Glutamatergic neuron (in vitro differentiated cells): Measurements from ENCODE around the gene DSP. TPM values are rescaled to one million over a fixed set of nuclear protein-coding genes. Genes with fewer than 3 reads are reported as not detected.

Source experiments
- DNase-seq: peaks from one replicate; pipeline ENCODE4 v3.0.0; 2022
- H3K27ac Mint-ChIP-seq: one replicate; pipeline ENCODE4 v1.8.0; 2020; ENCODE audit warnings: mild to moderate bottlenecking, mixed read lengths, inconsistent platforms; ENCODE audit not compliant: unreplicated experiment
- H3K27me3 Mint-ChIP-seq: one replicate; pipeline ENCODE4 v1.8.0; 2020; ENCODE audit warnings: mild to moderate bottlenecking, moderate library complexity, mixed read lengths, inconsistent platforms; ENCODE audit not compliant: unreplicated experiment
- H3K36me3 Mint-ChIP-seq: one replicate; pipeline ENCODE4 v1.8.0; 2020; ENCODE audit warnings: mild to moderate bottlenecking, mixed read lengths, inconsistent platforms; ENCODE audit not compliant: unreplicated experiment
- H3K4me1 Mint-ChIP-seq: one replicate; pipeline ENCODE4 v1.8.0; 2020; ENCODE audit warnings: mild to moderate bottlenecking, low read depth, mixed read lengths, inconsistent platforms; ENCODE audit not compliant: unreplicated experiment
- H3K4me3 Mint-ChIP-seq: one replicate; pipeline ENCODE4 v1.8.0; 2020; ENCODE audit warnings: mild to moderate bottlenecking, mixed read lengths, inconsistent platforms; ENCODE audit not compliant: unreplicated experiment
- H3K9me3 Mint-ChIP-seq: one replicate; pipeline ENCODE4 v1.8.0; 2020; ENCODE audit warnings: mild to moderate bottlenecking, moderate library complexity, mixed read lengths, inconsistent platforms; ENCODE audit not compliant: unreplicated experiment
- total RNA-seq: library from RNA; stranded (reverse); fragmentation: NEBNext Ultra II Directional; extraction: Animal tissue kit (Norgen Biotek cat#: 25700); gene quantifications from one replicate; pipeline ENCODE4 v1.2.1, GENCODE V29; 2021; ENCODE audit not compliant: unreplicated experiment
- TF ChIP-seq, protein P1 (sequence below): fragments of 200-600 bp; sonication (generic); IDR thresholded peaks from one replicate; pipeline ENCODE4 v1.5.0; 2021; ENCODE audit not compliant: partially characterized antibody, unreplicated experiment

DSP gene
- total RNA-seq, 1 donor from 2014 or later = 8.9 TPM

DNA sequence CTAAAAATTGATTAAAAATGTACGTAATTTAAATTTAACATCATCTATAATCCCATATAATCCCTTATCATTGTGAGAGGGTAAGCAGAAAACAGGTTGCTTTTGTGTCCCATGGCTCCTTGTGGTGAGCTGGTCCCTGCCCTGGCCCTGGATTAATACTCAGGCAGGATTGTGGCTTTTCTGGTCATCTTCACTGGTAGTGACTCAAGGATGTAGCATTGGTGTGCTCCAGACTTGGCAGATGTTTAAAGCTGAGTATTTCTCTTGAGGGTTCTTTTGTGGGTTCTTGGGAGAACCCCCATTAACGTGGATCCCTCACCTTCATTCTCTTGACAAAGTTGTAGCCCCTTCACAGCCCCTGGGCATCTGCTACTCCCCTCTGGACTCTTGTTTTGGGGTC is 87.8 kb downstream of the DSP start:
- DNase-seq = no peak
- TF ChIP-seq, protein P1, sequence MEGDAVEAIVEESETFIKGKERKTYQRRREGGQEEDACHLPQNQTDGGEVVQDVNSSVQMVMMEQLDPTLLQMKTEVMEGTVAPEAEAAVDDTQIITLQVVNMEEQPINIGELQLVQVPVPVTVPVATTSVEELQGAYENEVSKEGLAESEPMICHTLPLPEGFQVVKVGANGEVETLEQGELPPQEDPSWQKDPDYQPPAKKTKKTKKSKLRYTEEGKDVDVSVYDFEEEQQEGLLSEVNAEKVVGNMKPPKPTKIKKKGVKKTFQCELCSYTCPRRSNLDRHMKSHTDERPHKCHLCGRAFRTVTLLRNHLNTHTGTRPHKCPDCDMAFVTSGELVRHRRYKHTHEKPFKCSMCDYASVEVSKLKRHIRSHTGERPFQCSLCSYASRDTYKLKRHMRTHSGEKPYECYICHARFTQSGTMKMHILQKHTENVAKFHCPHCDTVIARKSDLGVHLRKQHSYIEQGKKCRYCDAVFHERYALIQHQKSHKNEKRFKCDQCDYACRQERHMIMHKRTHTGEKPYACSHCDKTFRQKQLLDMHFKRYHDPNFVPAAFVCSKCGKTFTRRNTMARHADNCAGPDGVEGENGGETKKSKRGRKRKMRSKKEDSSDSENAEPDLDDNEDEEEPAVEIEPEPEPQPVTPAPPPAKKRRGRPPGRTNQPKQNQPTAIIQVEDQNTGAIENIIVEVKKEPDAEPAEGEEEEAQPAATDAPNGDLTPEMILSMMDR = no peak
- H3K27me3 Mint-ChIP-seq = no peaks in the 10 kb centered on the region
- H3K27ac Mint-ChIP-seq = no peak overlapping the region
- no peaks in the 10 kb centered on the region for H3K36me3 Mint-ChIP-seq
- no peaks in the 10 kb centered on the region for H3K4me1 Mint-ChIP-seq
- no peak overlapping the region for H3K4me3 Mint-ChIP-seq
- no peaks in the 10 kb centered on the region for H3K9me3 Mint-ChIP-seq

DNA sequence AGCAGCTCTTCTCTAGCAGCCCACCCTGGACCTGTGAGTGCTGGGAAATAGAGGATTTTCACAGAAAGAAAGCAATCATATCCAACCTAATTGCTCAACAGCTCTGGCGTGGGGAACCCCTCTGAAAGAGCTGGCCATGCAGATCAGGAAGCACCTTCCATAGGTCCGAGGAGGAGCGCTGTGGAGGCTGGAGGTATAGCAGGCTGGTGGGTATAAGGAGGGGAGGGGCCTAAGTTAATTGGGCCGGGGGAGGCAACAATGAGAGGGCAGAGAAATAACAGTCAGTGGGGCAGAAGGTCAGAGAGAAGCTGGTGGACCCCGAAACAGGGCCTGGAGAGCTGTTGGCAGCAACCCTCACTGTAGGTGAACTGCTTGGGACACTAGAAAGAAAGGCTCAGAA is 89.3 kb downstream of the DSP start:
- DNase-seq = no peak
- TF ChIP-seq, protein P1 = no peak
- Mint-ChIP-seq H3K4me3 (no peak overlapping the region), H3K9me3 (no peaks in the 10 kb centered on the region), H3K36me3 (no peaks in the 10 kb centered on the region), H3K27me3 (no peaks in the 10 kb centered on the region), H3K4me1 (no peaks in the 10 kb centered on the region), H3K27ac (no peak overlapping the region)

DNA sequence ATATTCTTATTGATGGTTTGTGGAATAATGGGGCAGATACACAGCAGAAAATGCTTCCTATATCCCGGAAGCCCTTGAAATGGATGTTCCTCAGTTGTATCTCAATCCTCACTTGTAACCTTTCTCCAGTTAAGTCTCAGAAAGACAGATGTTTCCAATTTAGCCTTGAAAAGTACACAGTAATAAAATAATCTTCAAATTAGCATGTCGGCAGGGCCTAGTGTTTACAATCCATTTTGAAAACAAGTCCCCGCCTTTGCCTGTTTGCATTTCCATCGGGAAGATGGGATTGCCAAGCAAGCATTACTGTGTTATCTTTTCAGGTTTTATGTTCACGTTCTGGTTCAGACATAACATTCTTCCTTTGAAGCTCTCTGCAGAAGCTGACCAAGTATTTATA is 90.0 kb downstream of the DSP start:
- H3K36me3 Mint-ChIP-seq = no peaks in the 10 kb centered on the region
- no peaks in the 10 kb centered on the region for H3K27me3 Mint-ChIP-seq

DNA sequence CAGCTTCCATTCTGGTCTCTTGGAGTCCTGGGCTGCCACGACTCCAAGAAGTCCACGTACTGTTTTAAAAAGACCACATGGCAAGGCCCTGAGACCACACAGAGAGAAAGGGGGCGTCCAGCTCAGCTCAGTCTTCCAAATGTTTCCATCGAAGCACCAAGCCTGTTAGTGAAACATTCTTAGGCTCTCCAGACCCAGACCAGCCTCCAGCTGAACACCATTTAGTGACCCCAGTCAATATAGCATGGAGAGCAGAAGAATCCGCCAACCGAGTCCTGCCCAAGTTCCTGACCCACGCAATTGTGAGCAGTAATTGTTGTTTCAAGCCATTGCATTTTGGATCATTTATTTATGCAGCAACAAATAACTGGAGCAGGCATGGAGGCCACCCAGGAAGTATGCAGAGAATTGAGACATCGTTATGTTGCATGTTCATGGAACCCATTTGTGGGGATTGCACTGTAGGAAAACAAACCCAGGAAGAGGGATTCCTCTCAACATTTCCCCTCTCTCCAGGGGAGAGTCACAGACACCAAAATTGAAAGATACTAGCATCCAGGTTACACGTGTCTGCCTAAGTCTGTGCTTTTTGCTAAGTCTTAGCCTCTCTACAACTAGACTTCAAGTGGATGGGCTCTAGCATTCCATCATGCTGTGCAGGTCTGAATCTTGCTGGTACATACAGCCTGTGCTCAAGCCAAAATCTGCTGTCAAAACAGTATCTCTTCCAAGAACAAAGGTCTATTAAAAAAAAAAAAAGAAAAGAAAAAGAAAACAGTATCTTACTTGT is 91.2 kb downstream of the DSP start:
- no peaks in the 10 kb centered on the region for H3K36me3 Mint-ChIP-seq
- no peaks in the 10 kb centered on the region for H3K27me3 Mint-ChIP-seq
- H3K9me3 Mint-ChIP-seq = no peaks in the 10 kb centered on the region
- TF ChIP-seq, protein P1 = no peak
- no peak for DNase-seq
- no peak overlapping the region for H3K27ac Mint-ChIP-seq
- no peak overlapping the region for H3K4me3 Mint-ChIP-seq
- no peaks in the 10 kb centered on the region for H3K4me1 Mint-ChIP-seq

More for the DNA sequence above, 90.0 kb downstream of the DSP start:
- Mint-ChIP-seq H3K27ac (no peak overlapping the region), H3K4me3 (no peak overlapping the region), H3K9me3 (no peaks in the 10 kb centered on the region), H3K4me1 (no peaks in the 10 kb centered on the region)
- no peak for DNase-seq
- TF ChIP-seq, protein P1 = no peak

DNA sequence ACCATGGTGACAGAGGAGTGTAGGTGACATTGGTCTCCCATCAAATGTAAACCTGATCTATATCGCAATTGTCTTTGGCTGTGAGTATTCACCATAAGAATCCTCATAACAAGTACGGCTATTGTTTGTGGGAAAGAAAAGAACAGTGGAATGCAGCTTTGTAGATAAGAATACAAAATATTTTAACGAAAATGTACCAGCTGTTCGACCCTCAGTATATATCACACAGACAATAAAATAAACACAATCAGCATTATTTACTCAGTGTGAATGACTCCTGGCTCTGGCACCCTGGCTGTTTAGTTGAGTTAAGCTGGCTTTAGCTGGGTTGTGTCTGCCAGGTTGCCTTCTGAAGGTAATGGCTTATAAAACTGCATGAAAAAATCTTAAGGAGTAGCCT is 91.9 kb downstream of the DSP start:
- Mint-ChIP-seq H3K4me3 (no peak overlapping the region), H3K36me3 (no peaks in the 10 kb centered on the region), H3K27me3 (no peaks in the 10 kb centered on the region), H3K9me3 (no peaks in the 10 kb centered on the region), H3K4me1 (no peaks in the 10 kb centered on the region), H3K27ac (no peak overlapping the region)
- TF ChIP-seq, protein P1 = no peak
- DNase-seq = no peak
